HEK293 (cell line): Measurements from ENCODE around the gene PSD4.

Experiments
- CTCF ChIA-PET: fragments of 350-600 bp; formaldehyde crosslinking; extraction: SDS; loops from one replicate; lab custom pipeline; 2021; ENCODE audit warnings: antibody characterized with exemption; lab: Yijun Ruan, JAX
- POLR2A ChIA-PET: fragments of 300-600 bp; formaldehyde crosslinking; extraction: SDS; loops from one replicate; lab custom pipeline; 2020; ENCODE audit warnings: antibody characterized with exemption, inconsistent platforms; lab: Yijun Ruan, JAX
- H3K27ac ChIP-seq: fragments of 200-500 bp; sonication (Bioruptor generic); 2 replicates; pipeline ENCODE4 v1.5.1; 2014; ENCODE audit warnings: low read depth, low read length, control low read depth, inconsistent platforms; ENCODE audit errors: extremely low read depth
- H3K36me3 ChIP-seq, 2 experiments: fragments of 200-500 bp in 1 of 2; sonication (Bioruptor generic) in 1 of 2; 1 replicate in 1 of 2; 2 replicates in 1 of 2; pipeline ENCODE4 v1.5.1; 2014 to 2017; ENCODE audit warnings: inconsistent platforms in 2 of 2, low read length in 2 of 2; ENCODE audit not compliant: control insufficient read depth in 2 of 2, insufficient read depth in 1 of 2
- H3K4me1 ChIP-seq: fragments of 200-500 bp; sonication (Bioruptor generic); 2 replicates; pipeline ENCODE4 v1.5.1; 2014; ENCODE audit warnings: mild to moderate bottlenecking, low read length, inconsistent platforms; ENCODE audit not compliant: control insufficient read depth, insufficient read depth
- H3K4me3 ChIP-seq: 2 replicates; pipeline ENCODE4 v1.5.1; 2011; ENCODE audit warnings: low read depth, mild to moderate bottlenecking, control low read depth, low read length, moderate library complexity
- H3K9me3 ChIP-seq: fragments of 200-500 bp; sonication (Bioruptor generic); 2 replicates; pipeline ENCODE4 v1.5.1; 2014; ENCODE audit warnings: low read depth, low read length, inconsistent platforms; ENCODE audit not compliant: control insufficient read depth, insufficient read depth
- FEZF1 ChIP-seq: fragments of 450-650 bp; formaldehyde crosslinking; IDR thresholded peaks from 2 replicates; pipeline ENCODE4 v1.5.1; 2016; ENCODE audit warnings: missing biosample characterization, missing genetic modification characterization
- GLI4 ChIP-seq: fragments of 450-650 bp; formaldehyde crosslinking; IDR thresholded peaks from 2 replicates; pipeline ENCODE4 v1.5.1; 2016; ENCODE audit warnings: missing biosample characterization, missing genetic modification characterization
- IKZF3 ChIP-seq: fragments of 450-650 bp; IDR thresholded peaks from 2 replicates; pipeline ENCODE4 v1.5.0; 2018; ENCODE audit warnings: missing biosample characterization, mild to moderate bottlenecking, missing genetic modification characterization, moderate library complexity
- MYNN ChIP-seq: fragments of 450-650 bp; formaldehyde crosslinking; IDR thresholded peaks from 2 replicates; pipeline ENCODE4 v1.5.1; 2016; ENCODE audit warnings: missing biosample characterization, missing genetic modification characterization, borderline replicate concordance
- OSR2 ChIP-seq: fragments of 450-650 bp; formaldehyde crosslinking; IDR thresholded peaks from 2 replicates; pipeline ENCODE4 v1.5.1; 2016; ENCODE audit warnings: missing biosample characterization, missing genetic modification characterization
- SP3 ChIP-seq: fragments of 450-650 bp; formaldehyde crosslinking; IDR thresholded peaks from 2 replicates; pipeline ENCODE4 v1.5.1; 2016; ENCODE audit warnings: missing biosample characterization, missing genetic modification characterization
- SP7 ChIP-seq: fragments of 450-650 bp; formaldehyde crosslinking; IDR thresholded peaks from 2 replicates; pipeline ENCODE4 v1.5.1; 2016; ENCODE audit warnings: missing biosample characterization, missing genetic modification characterization
- TRIM28 ChIP-seq: IDR thresholded peaks from 2 replicates; pipeline ENCODE4 v1.6.1; 2011; ENCODE audit warnings: low read length, control low read depth, borderline replicate concordance
- ZBTB8A ChIP-seq: fragments of 450-650 bp; formaldehyde crosslinking; IDR thresholded peaks from 2 replicates; pipeline ENCODE4 v1.5.1; 2016; ENCODE audit warnings: missing biosample characterization, missing genetic modification characterization
- ZNF221 ChIP-seq: fragments of 450-650 bp; formaldehyde crosslinking; IDR thresholded peaks from 2 replicates; pipeline ENCODE4 v1.5.1; 2017; ENCODE audit warnings: missing biosample characterization, missing genetic modification characterization, borderline replicate concordance
- ZNF23 ChIP-seq: fragments of 450-650 bp; formaldehyde crosslinking; IDR thresholded peaks from 2 replicates; pipeline ENCODE4 v1.5.1; 2016; ENCODE audit warnings: missing biosample characterization, missing genetic modification characterization, borderline replicate concordance
- ZNF239 ChIP-seq: fragments of 450-650 bp; formaldehyde crosslinking; IDR thresholded peaks from 2 replicates; pipeline ENCODE4 v1.5.1; 2016; ENCODE audit warnings: missing biosample characterization, missing genetic modification characterization
- ZNF274 ChIP-seq, 2 experiments: fragments of 200-500 bp in 1 of 2; fragments of 450-650 bp in 1 of 2; sonication (Bioruptor generic) in 1 of 2; formaldehyde crosslinking in 1 of 2; IDR thresholded peaks; 2 replicates each; pipeline versions ENCODE4 v1.5.1 to v1.6.1; 2014 to 2016; ENCODE audit warnings: borderline replicate concordance in 1 of 2, inconsistent platforms in 1 of 2, low read length in 1 of 2, missing biosample characterization in 1 of 2, missing genetic modification characterization in 1 of 2
- ZNF350 ChIP-seq: fragments of 450-650 bp; formaldehyde crosslinking; IDR thresholded peaks from 2 replicates; pipeline ENCODE4 v1.5.0; 2017; ENCODE audit warnings: missing biosample characterization, mild to moderate bottlenecking, missing genetic modification characterization
- ZNF514 ChIP-seq: fragments of 450-650 bp; formaldehyde crosslinking; IDR thresholded peaks from 2 replicates; pipeline ENCODE4 v1.5.1; 2016; ENCODE audit warnings: missing biosample characterization, missing genetic modification characterization
- ZNF521 ChIP-seq: fragments of 450-650 bp; formaldehyde crosslinking; IDR thresholded peaks from 2 replicates; pipeline ENCODE4 v1.5.1; 2017; ENCODE audit warnings: missing biosample characterization, mild to moderate bottlenecking, missing genetic modification characterization
- ZNF626 ChIP-seq: fragments of 450-650 bp; sonication (Bioruptor Pico); formaldehyde crosslinking; IDR thresholded peaks from 2 replicates; pipeline ENCODE4 v1.5.1; 2018; ENCODE audit warnings: missing biosample characterization, missing genetic modification characterization, inconsistent platforms
- ZNF664 ChIP-seq: fragments of 450-650 bp; formaldehyde crosslinking; IDR thresholded peaks from 2 replicates; pipeline ENCODE4 v1.5.1; 2016; ENCODE audit warnings: missing biosample characterization, missing genetic modification characterization
- ZSCAN30 ChIP-seq: fragments of 450-650 bp; IDR thresholded peaks from 2 replicates; pipeline ENCODE4 v1.5.1; 2018; ENCODE audit warnings: missing biosample characterization, mild to moderate bottlenecking, missing genetic modification characterization, moderate library complexity
- TF ChIP-seq, protein P1 (sequence below): fragments of 450-650 bp; formaldehyde crosslinking; IDR thresholded peaks from 2 replicates; pipeline ENCODE4 v1.5.1; 2016; ENCODE audit warnings: missing biosample characterization, missing genetic modification characterization
- TF ChIP-seq, protein P2 (sequence below): IDR thresholded peaks from 2 replicates; pipeline ENCODE4 v1.6.1; 2011; ENCODE audit warnings: mild to moderate bottlenecking, low read depth, low read length, borderline replicate concordance
- TF ChIP-seq, protein P3 (sequence below): fragments of 450-650 bp; IDR thresholded peaks from 2 replicates; pipeline ENCODE4 v1.5.1; 2018; ENCODE audit warnings: missing biosample characterization, missing genetic modification characterization
- TF ChIP-seq, protein P4 (sequence below): fragments of 450-650 bp; formaldehyde crosslinking; IDR thresholded peaks from 2 replicates; pipeline ENCODE4 v1.5.1; 2016; ENCODE audit warnings: missing biosample characterization, missing genetic modification characterization, borderline replicate concordance
- TF ChIP-seq, protein P5 (sequence below): fragments of 450-650 bp; formaldehyde crosslinking; IDR thresholded peaks from 2 replicates; pipeline ENCODE4 v1.5.1; 2016; ENCODE audit warnings: missing biosample characterization, missing genetic modification characterization

The PSD4 gene

DNA sequence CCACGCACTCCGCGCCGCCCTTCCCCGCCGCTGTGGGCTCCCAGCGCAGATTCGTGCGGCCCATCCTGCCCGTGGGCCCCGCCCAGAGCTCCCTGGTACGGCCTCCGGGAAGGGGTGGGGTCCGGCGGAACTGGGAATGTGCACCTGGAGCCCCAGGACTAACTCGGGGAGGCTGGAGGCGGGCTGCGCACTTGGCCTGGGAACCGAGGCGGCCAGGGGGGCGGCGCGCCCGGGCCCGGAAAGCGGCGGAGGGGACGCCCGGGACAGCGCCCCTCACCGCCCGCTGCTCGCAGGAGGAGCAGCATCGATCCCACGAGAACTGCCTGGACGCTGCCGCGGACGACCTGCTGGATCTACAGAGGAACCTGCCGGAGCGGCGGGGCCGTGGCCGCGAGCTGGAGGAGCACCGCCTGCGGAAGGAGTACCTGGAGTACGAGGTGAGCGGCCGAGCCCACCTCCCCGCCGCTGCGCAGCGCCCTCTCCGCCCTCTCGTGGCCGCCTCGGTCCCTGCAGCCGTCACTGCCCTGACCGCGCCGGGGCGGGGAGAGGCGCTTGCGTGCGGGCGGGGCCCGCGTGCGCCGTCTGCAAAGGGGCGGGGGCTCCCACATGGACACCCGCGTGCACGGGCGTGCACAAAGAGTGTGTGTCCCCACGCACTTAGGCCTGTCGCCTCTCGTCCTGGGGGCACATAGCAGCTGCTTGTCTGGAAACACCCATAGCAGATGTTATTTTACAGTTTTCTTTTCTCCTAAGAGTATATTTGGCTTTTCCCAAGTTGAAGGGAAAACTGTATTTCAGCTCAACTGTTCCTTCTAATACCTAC is 25.2 kb downstream of the PSD4 start (continued):
- peak; percentile 56; the same call in 1 of the 2 replicates for TF ChIP-seq ZSCAN30 (tag by site-specific recombination)
- TF ChIP-seq, protein P1, sequence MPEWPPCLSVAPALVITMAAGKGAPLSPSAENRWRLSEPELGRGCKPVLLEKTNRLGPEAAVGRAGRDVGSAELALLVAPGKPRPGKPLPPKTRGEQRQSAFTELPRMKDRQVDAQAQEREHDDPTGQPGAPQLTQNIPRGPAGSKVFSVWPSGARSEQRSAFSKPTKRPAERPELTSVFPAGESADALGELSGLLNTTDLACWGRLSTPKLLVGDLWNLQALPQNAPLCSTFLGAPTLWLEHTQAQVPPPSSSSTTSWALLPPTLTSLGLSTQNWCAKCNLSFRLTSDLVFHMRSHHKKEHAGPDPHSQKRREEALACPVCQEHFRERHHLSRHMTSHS (tag by site-specific recombination) = no peak
- peak; percentile 96 for TF ChIP-seq ZBTB8A (tag by site-specific recombination)
- peak; percentile 39; the same call in 1 of the 2 replicates for TF ChIP-seq TRIM28
- TF ChIP-seq SP3 = peak; percentile 66
- TF ChIP-seq SP7 (tag by site-specific recombination) = peak; percentile 55
- no peak for TF ChIP-seq GLI4

DNA sequence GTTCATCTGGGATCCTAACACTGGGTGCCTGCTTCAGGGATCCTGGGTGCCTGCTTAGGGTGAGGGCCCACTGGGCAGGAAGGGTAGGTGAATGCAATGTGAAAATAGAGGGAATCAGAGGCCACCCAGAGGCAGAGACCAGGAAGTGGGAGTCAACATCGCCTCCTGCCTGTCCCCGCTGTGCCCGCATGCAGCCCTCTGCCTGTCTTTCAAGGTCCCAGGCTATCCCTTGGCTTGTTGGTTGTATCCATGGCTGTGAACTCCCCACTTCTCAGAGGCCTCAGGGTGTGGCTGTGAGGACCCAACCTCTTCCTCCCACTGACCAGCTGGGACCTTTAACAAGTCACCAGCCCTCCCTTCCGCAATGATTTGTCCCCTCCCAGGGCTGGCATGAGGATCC is 26.5 kb downstream of the PSD4 start:
- H3K27ac ChIP-seq = no peak overlapping the region
- no peaks in the 10 kb centered on the region for H3K9me3 ChIP-seq
- no peak overlapping the region for H3K4me3 ChIP-seq
- ChIA-PET CTCF (interaction anchor here (0.7 to 11.8 kb wide), 11 partner anchors 12 to 190 kb away, joined by 3 to 177 read pairs (median 10); no protein-coding TSS in a partner anchor), POLR2A (no interaction called here)
- no peaks in the 10 kb centered on the region for H3K36me3 ChIP-seq
- no peaks in the 10 kb centered on the region for H3K4me1 ChIP-seq
- no peak for TF ChIP-seq ZNF514
- TF ChIP-seq, protein P2, sequence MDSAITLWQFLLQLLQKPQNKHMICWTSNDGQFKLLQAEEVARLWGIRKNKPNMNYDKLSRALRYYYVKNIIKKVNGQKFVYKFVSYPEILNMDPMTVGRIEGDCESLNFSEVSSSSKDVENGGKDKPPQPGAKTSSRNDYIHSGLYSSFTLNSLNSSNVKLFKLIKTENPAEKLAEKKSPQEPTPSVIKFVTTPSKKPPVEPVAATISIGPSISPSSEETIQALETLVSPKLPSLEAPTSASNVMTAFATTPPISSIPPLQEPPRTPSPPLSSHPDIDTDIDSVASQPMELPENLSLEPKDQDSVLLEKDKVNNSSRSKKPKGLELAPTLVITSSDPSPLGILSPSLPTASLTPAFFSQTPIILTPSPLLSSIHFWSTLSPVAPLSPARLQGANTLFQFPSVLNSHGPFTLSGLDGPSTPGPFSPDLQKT = no peak
- TF ChIP-seq, protein P3, sequence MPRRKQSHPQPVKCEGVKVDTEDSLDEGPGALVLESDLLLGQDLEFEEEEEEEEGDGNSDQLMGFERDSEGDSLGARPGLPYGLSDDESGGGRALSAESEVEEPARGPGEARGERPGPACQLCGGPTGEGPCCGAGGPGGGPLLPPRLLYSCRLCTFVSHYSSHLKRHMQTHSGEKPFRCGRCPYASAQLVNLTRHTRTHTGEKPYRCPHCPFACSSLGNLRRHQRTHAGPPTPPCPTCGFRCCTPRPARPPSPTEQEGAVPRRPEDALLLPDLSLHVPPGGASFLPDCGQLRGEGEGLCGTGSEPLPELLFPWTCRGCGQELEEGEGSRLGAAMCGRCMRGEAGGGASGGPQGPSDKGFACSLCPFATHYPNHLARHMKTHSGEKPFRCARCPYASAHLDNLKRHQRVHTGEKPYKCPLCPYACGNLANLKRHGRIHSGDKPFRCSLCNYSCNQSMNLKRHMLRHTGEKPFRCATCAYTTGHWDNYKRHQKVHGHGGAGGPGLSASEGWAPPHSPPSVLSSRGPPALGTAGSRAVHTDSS (tag by site-specific recombination) = no peak
- TF ChIP-seq MYNN (tag by site-specific recombination) = no peak
- TF ChIP-seq, protein P4, sequence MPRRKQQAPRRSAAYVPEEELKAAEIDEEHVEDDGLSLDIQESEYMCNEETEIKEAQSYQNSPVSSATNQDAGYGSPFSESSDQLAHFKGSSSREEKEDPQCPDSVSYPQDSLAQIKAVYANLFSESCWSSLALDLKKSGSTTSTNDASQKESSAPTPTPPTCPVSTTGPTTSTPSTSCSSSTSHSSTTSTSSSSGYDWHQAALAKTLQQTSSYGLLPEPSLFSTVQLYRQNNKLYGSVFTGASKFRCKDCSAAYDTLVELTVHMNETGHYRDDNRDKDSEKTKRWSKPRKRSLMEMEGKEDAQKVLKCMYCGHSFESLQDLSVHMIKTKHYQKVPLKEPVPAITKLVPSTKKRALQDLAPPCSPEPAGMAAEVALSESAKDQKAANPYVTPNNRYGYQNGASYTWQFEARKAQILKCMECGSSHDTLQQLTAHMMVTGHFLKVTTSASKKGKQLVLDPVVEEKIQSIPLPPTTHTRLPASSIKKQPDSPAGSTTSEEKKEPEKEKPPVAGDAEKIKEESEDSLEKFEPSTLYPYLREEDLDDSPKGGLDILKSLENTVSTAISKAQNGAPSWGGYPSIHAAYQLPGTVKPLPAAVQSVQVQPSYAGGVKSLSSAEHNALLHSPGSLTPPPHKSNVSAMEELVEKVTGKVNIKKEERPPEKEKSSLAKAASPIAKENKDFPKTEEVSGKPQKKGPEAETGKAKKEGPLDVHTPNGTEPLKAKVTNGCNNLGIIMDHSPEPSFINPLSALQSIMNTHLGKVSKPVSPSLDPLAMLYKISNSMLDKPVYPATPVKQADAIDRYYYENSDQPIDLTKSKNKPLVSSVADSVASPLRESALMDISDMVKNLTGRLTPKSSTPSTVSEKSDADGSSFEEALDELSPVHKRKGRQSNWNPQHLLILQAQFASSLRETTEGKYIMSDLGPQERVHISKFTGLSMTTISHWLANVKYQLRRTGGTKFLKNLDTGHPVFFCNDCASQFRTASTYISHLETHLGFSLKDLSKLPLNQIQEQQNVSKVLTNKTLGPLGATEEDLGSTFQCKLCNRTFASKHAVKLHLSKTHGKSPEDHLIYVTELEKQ (tag by site-specific recombination) = no peak
- no peak for TF ChIP-seq ZNF239 (tag by site-specific recombination)
- no peak for TF ChIP-seq ZNF350
- no peak for TF ChIP-seq ZNF521
- TF ChIP-seq, protein P5, sequence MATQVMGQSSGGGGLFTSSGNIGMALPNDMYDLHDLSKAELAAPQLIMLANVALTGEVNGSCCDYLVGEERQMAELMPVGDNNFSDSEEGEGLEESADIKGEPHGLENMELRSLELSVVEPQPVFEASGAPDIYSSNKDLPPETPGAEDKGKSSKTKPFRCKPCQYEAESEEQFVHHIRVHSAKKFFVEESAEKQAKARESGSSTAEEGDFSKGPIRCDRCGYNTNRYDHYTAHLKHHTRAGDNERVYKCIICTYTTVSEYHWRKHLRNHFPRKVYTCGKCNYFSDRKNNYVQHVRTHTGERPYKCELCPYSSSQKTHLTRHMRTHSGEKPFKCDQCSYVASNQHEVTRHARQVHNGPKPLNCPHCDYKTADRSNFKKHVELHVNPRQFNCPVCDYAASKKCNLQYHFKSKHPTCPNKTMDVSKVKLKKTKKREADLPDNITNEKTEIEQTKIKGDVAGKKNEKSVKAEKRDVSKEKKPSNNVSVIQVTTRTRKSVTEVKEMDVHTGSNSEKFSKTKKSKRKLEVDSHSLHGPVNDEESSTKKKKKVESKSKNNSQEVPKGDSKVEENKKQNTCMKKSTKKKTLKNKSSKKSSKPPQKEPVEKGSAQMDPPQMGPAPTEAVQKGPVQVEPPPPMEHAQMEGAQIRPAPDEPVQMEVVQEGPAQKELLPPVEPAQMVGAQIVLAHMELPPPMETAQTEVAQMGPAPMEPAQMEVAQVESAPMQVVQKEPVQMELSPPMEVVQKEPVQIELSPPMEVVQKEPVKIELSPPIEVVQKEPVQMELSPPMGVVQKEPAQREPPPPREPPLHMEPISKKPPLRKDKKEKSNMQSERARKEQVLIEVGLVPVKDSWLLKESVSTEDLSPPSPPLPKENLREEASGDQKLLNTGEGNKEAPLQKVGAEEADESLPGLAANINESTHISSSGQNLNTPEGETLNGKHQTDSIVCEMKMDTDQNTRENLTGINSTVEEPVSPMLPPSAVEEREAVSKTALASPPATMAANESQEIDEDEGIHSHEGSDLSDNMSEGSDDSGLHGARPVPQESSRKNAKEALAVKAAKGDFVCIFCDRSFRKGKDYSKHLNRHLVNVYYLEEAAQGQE (tag by site-specific recombination) = no peak
- no peak for TF ChIP-seq IKZF3
- no peak for TF ChIP-seq ZNF274 (IDR thresholded peaks at IDR 0.05; ENCODE audit: low read length)
- TF ChIP-seq ZNF274 (tag by site-specific recombination; IDR thresholded peaks at IDR 0.05; ENCODE audit: borderline replicate concordance) = no peak
- no peak for TF ChIP-seq OSR2
- no peak for TF ChIP-seq FEZF1 (tag by site-specific recombination)
- TF ChIP-seq ZNF664 (tag by site-specific recombination) = no peak
- TF ChIP-seq, protein P1 (tag by site-specific recombination) = no peak
- no peak for TF ChIP-seq ZNF23 (tag by site-specific recombination)
- TF ChIP-seq ZNF626 (tag by site-specific recombination) = no peak
- no peak for TF ChIP-seq ZNF221 (tag by site-specific recombination)
